ENCODE results near the gene NRIP3. TPM values are rescaled to one million over a fixed set of nuclear protein-coding genes. Genes with fewer than 3 reads are reported as not detected.
"Not testable (repeated sequence)": the region's sequence is repeated elsewhere in the genome, so short reads cannot be mapped to it uniquely, and the experiment has no call there.

NRIP3 gene
- total and polyA plus RNA-seq, 9 of the 15 experiments (the other 6 are each of a cell fraction or from before 2014, with no cell fraction given), result 4.4 to 18.7 (median 11.6) TPM

DNA sequence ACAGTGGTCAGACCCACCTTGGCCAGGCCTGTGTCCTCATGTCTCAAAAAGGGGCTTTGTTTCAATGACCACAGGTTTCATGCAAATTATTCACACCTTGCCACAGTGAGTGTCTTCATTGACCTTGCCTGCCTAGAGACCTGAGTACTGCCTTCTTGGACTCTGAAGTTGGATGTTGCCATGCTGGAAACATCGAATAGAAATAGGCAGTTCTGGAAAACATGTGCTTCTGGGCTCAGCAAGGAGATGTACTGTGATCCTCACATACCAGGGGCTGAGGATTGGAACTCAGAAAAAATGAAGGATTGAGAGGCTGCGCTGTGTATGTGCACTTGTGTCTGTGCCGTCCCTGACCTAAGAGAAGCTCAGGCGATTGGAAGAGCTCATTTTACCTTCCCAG, 9.6 kb upstream of the NRIP3 start:
- in situ Hi-C loops (cut with MboI) (loop anchor here (10.0 kb wide), 1 partner anchor 121 kb away; no protein-coding TSS in a partner anchor), intact Hi-C loops (cut with micrococcal nuclease) (no loop called here)
- H3K9ac ChIP-seq (ENCODE audit: insufficient read depth in 1 of 2, low read depth in 2 of 2, low read length in 2 of 2), result no peak overlapping the region
- WGBS (ENCODE audit: insufficient coverage, low coverage, missing lambda C conversion rate), result 16% methylated on average over 4 of the region's 4 CpGs
- ATAC-seq, result no peak
- no peaks in the 10 kb centered on the region for H3K9me3 ChIP-seq (replicated peaks; ENCODE audit: control insufficient read depth, insufficient read depth, low read depth, low read length)
- no peak for FAIRE-seq
- H3K27me3 ChIP-seq (ENCODE audit: control insufficient read depth in 2 of 2, insufficient read depth in 2 of 2, low read length in 2 of 2), result peaks cover 0 to 8% of the 10 kb centered on the region in 2 experiments; a peak in 1 of 5 replicates
- CTCF ChIA-PET (ENCODE audit: low intra/inter-chr PET ratio), result no interaction called here
- H3K4me1 ChIP-seq (replicated peaks in 1 of 2; ENCODE audit: control insufficient read depth in 2 of 2, insufficient read depth in 2 of 2, low read length in 2 of 2), result no peaks in the 10 kb centered on the region; a peak in 2 of 5 replicates
- no peaks in the 10 kb centered on the region for H3K36me3 ChIP-seq (ENCODE audit: control insufficient read depth, insufficient read depth, low read length)
- no peaks in the 10 kb centered on the region for H3K79me2 ChIP-seq (ENCODE audit: control insufficient read depth, insufficient read depth, low read length)
- H3K4me3 ChIP-seq, result no peak overlapping the region
- H2AFZ ChIP-seq (ENCODE audit: low read depth, low read length), result no peak overlapping the region
- DNase-seq (ENCODE audit: extremely low read depth in 1 of 4, low spot score in 3 of 4), result no peak
- no TSS peak for BruUV-seq (replicated peaks)
- no peaks in the 10 kb centered on the region for H3K9me1 ChIP-seq (ENCODE audit: control insufficient read depth, insufficient read depth, low read length)
- H3K4me2 ChIP-seq (ENCODE audit: insufficient read depth, low read length), result no peak overlapping the region
- no peaks in the 10 kb centered on the region for H4K20me1 ChIP-seq (replicated peaks; ENCODE audit: control insufficient read depth, insufficient read depth, low read length)
- no peak overlapping the region for H3K27ac ChIP-seq (ENCODE audit: extremely low read depth, low read depth, low read length)
- POLR2A ChIA-PET, result interaction anchor here (1.1 kb wide), 1 partner anchor 17 kb away, joined by 3 read pairs; no protein-coding TSS in a partner anchor
- TF ChIP-seq RBM34 (IDR thresholded peaks at IDR 0.05; ENCODE audit: borderline replicate concordance, insufficient read depth, low read length) (no peak), ARHGAP35 (IDR thresholded peaks at IDR 0.05; ENCODE audit: partially characterized antibody) (no peak), SIN3B (IDR thresholded peaks at IDR 0.05; ENCODE audit: low read depth) (no peak), ZBTB17 (CRISPR knock-in tag; IDR thresholded peaks at IDR 0.05) (no peak), U2AF2 (optimal IDR thresholded peaks at IDR 0.05; ENCODE audit: low read depth, low read length) (no peak)

DNA sequence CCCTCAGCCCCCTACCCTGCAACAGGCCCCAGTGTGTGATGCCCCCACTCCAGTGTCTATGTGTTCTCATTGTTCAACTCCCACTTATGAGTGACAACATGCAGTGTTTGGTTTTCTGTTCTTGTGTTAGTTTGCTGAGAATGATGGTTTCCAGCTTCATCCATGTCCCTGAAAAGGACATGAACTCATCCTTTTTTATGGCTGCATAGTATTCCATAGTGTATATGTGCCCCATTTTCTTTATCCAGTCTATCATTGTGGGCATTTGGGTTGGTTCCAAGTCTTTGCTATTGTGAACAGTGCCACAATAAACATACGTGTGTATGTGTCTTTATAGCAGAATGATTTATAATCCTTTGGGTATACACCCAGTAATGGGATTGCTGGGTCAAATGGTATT, 5.7 kb upstream of the NRIP3 start:
- CTCF ChIA-PET (ENCODE audit: low intra/inter-chr PET ratio); intact Hi-C loops (cut with micrococcal nuclease); H3K9me1 ChIP-seq (ENCODE audit: control insufficient read depth, insufficient read depth, low read length); H3K36me3 ChIP-seq (ENCODE audit: control insufficient read depth, insufficient read depth, low read length); DNase-seq (ENCODE audit: extremely low read depth in 1 of 4, low spot score in 3 of 4); in situ Hi-C loops (cut with MboI); POLR2A ChIA-PET; H3K4me1 ChIP-seq (replicated peaks in 1 of 2; ENCODE audit: control insufficient read depth in 2 of 2, insufficient read depth in 2 of 2, low read length in 2 of 2); BruUV-seq (replicated peaks); ATAC-seq; H4K20me1 ChIP-seq (replicated peaks; ENCODE audit: control insufficient read depth, insufficient read depth, low read length); H3K4me3 ChIP-seq; H3K79me2 ChIP-seq (ENCODE audit: control insufficient read depth, insufficient read depth, low read length); FAIRE-seq; H3K27me3 ChIP-seq (ENCODE audit: control insufficient read depth in 2 of 2, insufficient read depth in 2 of 2, low read length in 2 of 2); H3K27ac ChIP-seq (ENCODE audit: extremely low read depth, low read depth, low read length); H3K4me2 ChIP-seq (ENCODE audit: insufficient read depth, low read length); H2AFZ ChIP-seq (ENCODE audit: low read depth, low read length); H3K9me3 ChIP-seq (replicated peaks; ENCODE audit: control insufficient read depth, insufficient read depth, low read depth, low read length); H3K9ac ChIP-seq (ENCODE audit: insufficient read depth in 1 of 2, low read depth in 2 of 2, low read length in 2 of 2): not testable (repeated sequence)
- WGBS (ENCODE audit: insufficient coverage, low coverage, missing lambda C conversion rate), result 0% methylated on average over 1 of the region's 1 CpG
- peak; percentile 24; the same call in 1 of the 2 replicates for TF ChIP-seq BCOR (IDR thresholded peaks at IDR 0.05)
- TF ChIP-seq ZNF146 (CRISPR knock-in tag; IDR thresholded peaks at IDR 0.05; ENCODE audit: unreplicated experiment), result peak; percentile 73
- TF ChIP-seq KDM1A (IDR thresholded peaks at IDR 0.05), result 0 out of 4 replicates have a peak, but pooled peaks of 1 of the 2 experiments have one; percentile 14

Measured in K562 (cell line).